ENCODE data around the gene SLC2A9.

DNA sequence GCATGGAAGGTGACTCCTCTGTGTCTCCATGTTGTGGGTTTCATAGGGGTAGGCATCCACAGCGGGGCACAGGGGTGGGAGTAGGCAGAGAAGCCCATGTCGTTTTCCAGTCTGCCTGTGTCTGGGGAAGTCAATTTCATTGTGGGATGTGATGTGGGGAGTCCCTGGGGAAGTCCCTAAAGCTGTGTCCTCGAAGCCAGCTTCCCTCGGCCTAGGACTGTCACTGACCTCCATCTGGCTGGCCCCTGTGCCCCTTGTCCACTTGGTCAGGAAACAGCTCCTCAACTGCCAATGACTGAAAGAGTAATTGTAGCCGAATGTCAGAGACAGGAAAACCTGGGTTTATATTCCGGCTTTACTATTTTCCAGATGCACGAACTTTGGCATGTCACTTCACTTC lies 130.2 kb downstream of the SLC2A9 start:
- TF ChIP-seq, protein P1, sequence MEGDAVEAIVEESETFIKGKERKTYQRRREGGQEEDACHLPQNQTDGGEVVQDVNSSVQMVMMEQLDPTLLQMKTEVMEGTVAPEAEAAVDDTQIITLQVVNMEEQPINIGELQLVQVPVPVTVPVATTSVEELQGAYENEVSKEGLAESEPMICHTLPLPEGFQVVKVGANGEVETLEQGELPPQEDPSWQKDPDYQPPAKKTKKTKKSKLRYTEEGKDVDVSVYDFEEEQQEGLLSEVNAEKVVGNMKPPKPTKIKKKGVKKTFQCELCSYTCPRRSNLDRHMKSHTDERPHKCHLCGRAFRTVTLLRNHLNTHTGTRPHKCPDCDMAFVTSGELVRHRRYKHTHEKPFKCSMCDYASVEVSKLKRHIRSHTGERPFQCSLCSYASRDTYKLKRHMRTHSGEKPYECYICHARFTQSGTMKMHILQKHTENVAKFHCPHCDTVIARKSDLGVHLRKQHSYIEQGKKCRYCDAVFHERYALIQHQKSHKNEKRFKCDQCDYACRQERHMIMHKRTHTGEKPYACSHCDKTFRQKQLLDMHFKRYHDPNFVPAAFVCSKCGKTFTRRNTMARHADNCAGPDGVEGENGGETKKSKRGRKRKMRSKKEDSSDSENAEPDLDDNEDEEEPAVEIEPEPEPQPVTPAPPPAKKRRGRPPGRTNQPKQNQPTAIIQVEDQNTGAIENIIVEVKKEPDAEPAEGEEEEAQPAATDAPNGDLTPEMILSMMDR (IDR thresholded peaks at IDR 0.05; ENCODE audit: low read depth, low read length), result no peak
- no peak for TF ChIP-seq EZH2phosphoT487 (IDR thresholded peaks at IDR 0.05; ENCODE audit: low read depth)

Data from OCI-LY3 (cell line).